K562 (cell line): ENCODE measurements around the gene POLR2H. TPM values are rescaled to one million over a fixed set of nuclear protein-coding genes. Genes with fewer than 3 reads are reported as not detected.
A peak's percentile ranks its signal among the peaks of the same experiment; 100 is the strongest.

Experiments
- ARID1B ChIP-seq: fragments of 450-650 bp; IDR thresholded peaks from 2 replicates; pipeline ENCODE4 v1.6.1; 2016; ENCODE audit warnings: antibody characterized with exemption, mild to moderate bottlenecking, inconsistent platforms
- CHD4 ChIP-seq: fragments of 200-600 bp; sonication (generic); IDR thresholded peaks from 3 replicates; pipeline ENCODE4 v1.6.1; 2012; ENCODE audit warnings: low read depth, mild to moderate bottlenecking, mixed read lengths, low read length, inconsistent platforms; ENCODE audit not compliant: insufficient read depth, insufficient replicate concordance, poor library complexity, severe bottlenecking
- ELF4 ChIP-seq: fragments of 450-650 bp; formaldehyde crosslinking; IDR thresholded peaks from 2 replicates; pipeline ENCODE4 v1.4.0; 2022; ENCODE audit warnings: missing genetic modification characterization
- EP300 ChIP-seq: IDR thresholded peaks from 2 replicates; pipeline ENCODE4 v1.6.1; 2012; ENCODE audit warnings: low read length, improper control_type of control experiment
- IRF2 ChIP-seq: sonication (generic); formaldehyde crosslinking; IDR thresholded peaks from 2 replicates; pipeline ENCODE4 v1.8.1; 2022; ENCODE audit warnings: mild to moderate bottlenecking, missing genetic modification reagents
- KLF16 ChIP-seq: IDR thresholded peaks from 2 replicates; pipeline ENCODE4 v1.6.1; 2016; ENCODE audit warnings: antibody characterized with exemption
- MAFF ChIP-seq: IDR thresholded peaks from 2 replicates; pipeline ENCODE4 v1.6.1; 2012; ENCODE audit warnings: low read length, improper control_type of control experiment
- MYBL2 ChIP-seq, 2 experiments: fragments of 450-650 bp in 1 of 2; sonication (generic) in 1 of 2; formaldehyde crosslinking in 1 of 2; IDR thresholded peaks; 2 replicates each; pipeline versions ENCODE4 v1.6.1 to v1.8.1; 2017 to 2022; ENCODE audit warnings: borderline replicate concordance in 1 of 2, inconsistent platforms in 1 of 2, low read depth in 1 of 2, mild to moderate bottlenecking in 1 of 2, missing genetic modification reagents in 1 of 2, moderate library complexity in 1 of 2
- NR1H2 ChIP-seq: sonication (generic); formaldehyde crosslinking; IDR thresholded peaks from 2 replicates; pipeline ENCODE4 v1.4.0; 2020; ENCODE audit warnings: mild to moderate bottlenecking, missing genetic modification reagents
- PTRF ChIP-seq: fragments of 450-650 bp; IDR thresholded peaks from 2 replicates; pipeline ENCODE4 v1.6.1; 2016; ENCODE audit warnings: mild to moderate bottlenecking, missing genetic modification characterization, missing compliant biosample characterization
- PTTG1 ChIP-seq: fragments of 450-650 bp; IDR thresholded peaks from 2 replicates; pipeline ENCODE4 v1.6.1; 2016; ENCODE audit warnings: low read depth, mild to moderate bottlenecking, missing genetic modification characterization, missing compliant biosample characterization
- RB1 ChIP-seq: fragments of 450-650 bp; IDR thresholded peaks from 2 replicates; pipeline ENCODE4 v1.6.1; 2017; ENCODE audit warnings: low read depth, mild to moderate bottlenecking
- RBM15 ChIP-seq: fragments of 200-400 bp; formaldehyde crosslinking; IDR thresholded peaks from 2 replicates; pipeline ENCODE4 v1.6.1; 2018; ENCODE audit warnings: mild to moderate bottlenecking, low read length, moderate library complexity; ENCODE audit not compliant: insufficient read depth
- ZFP36 ChIP-seq: fragments of 150-350 bp; IDR thresholded peaks from 2 replicates; pipeline ENCODE4 v1.6.1; 2018; ENCODE audit warnings: low read length, low read depth; ENCODE audit not compliant: partially characterized antibody
- ZFPM2 ChIP-seq: fragments of 250-450 bp; sonication (Bioruptor Pico); IDR thresholded peaks from 2 replicates; pipeline ENCODE4 v1.5.1; 2022; ENCODE audit warnings: mild to moderate bottlenecking
- ZNF174 ChIP-seq: fragments of 250-450 bp; sonication (Bioruptor Pico); IDR thresholded peaks from 2 replicates; pipeline ENCODE4 v1.4.0; 2020; ENCODE audit warnings: mild to moderate bottlenecking
- ZNF212 ChIP-seq: fragments of 450-650 bp; formaldehyde crosslinking; IDR thresholded peaks from 2 replicates; pipeline ENCODE4 v1.4.0; 2020; ENCODE audit warnings: mild to moderate bottlenecking
- ZNF224 ChIP-seq: sonication (generic); formaldehyde crosslinking; IDR thresholded peaks from 2 replicates; pipeline ENCODE4 v1.8.0; 2022; ENCODE audit warnings: mild to moderate bottlenecking, missing genetic modification reagents
- ZNF316 ChIP-seq: fragments of 450-650 bp; IDR thresholded peaks from 2 replicates; pipeline ENCODE4 v1.6.1; 2016
- ZNF583 ChIP-seq: fragments of 250-450 bp; sonication (Bioruptor Pico); IDR thresholded peaks from 2 replicates; pipeline ENCODE4 v1.4.0; 2020
- ZNF695 ChIP-seq: fragments of 450-650 bp; formaldehyde crosslinking; IDR thresholded peaks from 2 replicates; pipeline ENCODE4 v1.4.0; 2020; ENCODE audit warnings: mild to moderate bottlenecking, moderate library complexity
- polyA plus RNA-seq, 8 experiments: library from polyadenylated mRNA; depleted of rRNA in 4 of 8; stranded (reverse) in 5 of 8; unstranded in 3 of 8; fragments of >200 nt; fragmentation: Nextera tagmentation in 2 of 8; fragmentation: Illumina TruSeq in 1 of 8; extraction: Ambion mirVana in 2 of 8; extraction: Trizol in 1 of 8; gene quantifications; 2 replicates each; pipeline versions ENCODE4 v1.2.1 to v1.2.3, GENCODE V29; 2011 to 2014; ENCODE audit warnings: inconsistent platforms in 1 of 8, missing spikeins in 1 of 8
- total RNA-seq, 7 experiments: library from RNA; depleted of rRNA in 6 of 7; stranded (reverse); fragments of >200 nt in 6 of 7; fragmentation: Illumina TruSeq in 2 of 7; extraction: Trizol in 2 of 7; gene quantifications; 2 replicates each; pipeline versions ENCODE4 v1.2.1 to v1.2.3, GENCODE V29; 2011 to 2021; ENCODE audit warnings: low replicate concordance in 1 of 7
- TF ChIP-seq, protein P1 (sequence below), 2 experiments: fragments of 200-800 bp in 1 of 2; sonication (Bioruptor generic) in 1 of 2; sonication (generic) in 1 of 2; formaldehyde crosslinking in 1 of 2; IDR thresholded peaks in 1 of 2; conservative IDR thresholded peaks in 1 of 2; 2 replicates each; pipeline versions ENCODE4 v1.5.0 to v1.6.1; 2016 to 2020; ENCODE audit warnings: missing compliant biosample characterization in 1 of 2, missing genetic modification characterization in 1 of 2, missing genetic modification reagents in 1 of 2
- TF ChIP-seq, protein P2 (sequence below): fragments of 200-800 bp; sonication (Bioruptor generic); IDR thresholded peaks from 2 replicates; pipeline ENCODE4 v1.6.1; 2016; ENCODE audit warnings: missing genetic modification characterization, missing compliant biosample characterization

POLR2H gene
- total and polyA plus RNA-seq, 9 of the 15 experiments (the other 6 are each of a cell fraction or from before 2014, with no cell fraction given) = 128 to 512 (median 220) TPM

DNA sequence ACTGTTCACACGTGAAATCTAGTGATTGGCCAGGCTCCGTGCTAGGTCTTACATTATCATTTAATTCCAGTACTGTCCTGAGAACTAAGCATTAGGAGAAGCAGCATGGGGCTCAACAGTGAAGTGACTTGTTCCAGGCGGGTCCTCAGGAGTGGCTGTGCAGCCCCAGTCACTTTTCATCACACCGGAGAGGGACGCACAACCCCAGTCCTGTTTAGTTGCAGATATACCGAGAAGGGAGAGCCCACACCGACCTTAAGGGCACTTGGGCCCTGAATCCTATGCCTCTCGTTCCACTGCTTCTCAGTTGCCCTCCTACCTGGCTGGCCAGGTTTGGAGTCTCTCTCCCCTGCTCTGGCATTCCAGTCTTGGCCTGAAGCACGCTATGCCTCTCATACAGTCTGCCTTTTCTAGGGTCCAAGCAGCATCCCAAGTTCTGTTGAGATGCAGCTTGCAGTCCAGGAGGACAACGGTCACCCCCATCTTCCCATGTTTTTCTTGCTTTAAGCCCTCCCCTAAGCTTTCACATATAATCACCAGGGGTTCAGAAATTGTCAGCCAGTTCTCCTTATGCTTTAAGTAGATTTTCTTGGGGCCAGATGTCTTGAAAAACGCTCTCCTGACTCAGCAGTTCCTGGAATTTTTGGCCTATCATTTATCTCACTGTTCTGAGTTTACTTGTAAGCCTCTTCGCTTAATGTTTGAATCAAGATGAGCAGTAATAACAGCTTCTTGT lies 14.0 kb upstream of the POLR2H start (continued):
- TF ChIP-seq MAFF (peak; percentile 99), ZNF316 (peak; percentile 100), PTTG1 (tag) (no peak), KLF16 (no peak), ZNF583 (CRISPR knock-in tag) (no peak), RB1 (no peak), ZNF174 (no peak), ZNF224 (CRISPR knock-in tag) (no peak), EP300 (peak; percentile 64; the same call in 1 of the 2 replicates), ZNF695 (CRISPR knock-in tag) (no peak), CHD4 (no peak), IRF2 (CRISPR knock-in tag) (no peak), RBM15 (no peak), PTRF (tag) (no peak), NR1H2 (no peak), ARID1B (peak; percentile 83), ZFPM2 (CRISPR knock-in tag) (no peak), ZNF212 (CRISPR knock-in tag) (no peak), MYBL2 (IDR thresholded peaks at IDR 0.05; ENCODE audit: low read depth) (no peak), MYBL2 (CRISPR knock-in tag; IDR thresholded peaks at IDR 0.05; ENCODE audit: borderline replicate concordance) (no peak), ZFP36 (no peak), ELF4 (CRISPR knock-in tag) (no peak)
- TF ChIP-seq, protein P1, sequence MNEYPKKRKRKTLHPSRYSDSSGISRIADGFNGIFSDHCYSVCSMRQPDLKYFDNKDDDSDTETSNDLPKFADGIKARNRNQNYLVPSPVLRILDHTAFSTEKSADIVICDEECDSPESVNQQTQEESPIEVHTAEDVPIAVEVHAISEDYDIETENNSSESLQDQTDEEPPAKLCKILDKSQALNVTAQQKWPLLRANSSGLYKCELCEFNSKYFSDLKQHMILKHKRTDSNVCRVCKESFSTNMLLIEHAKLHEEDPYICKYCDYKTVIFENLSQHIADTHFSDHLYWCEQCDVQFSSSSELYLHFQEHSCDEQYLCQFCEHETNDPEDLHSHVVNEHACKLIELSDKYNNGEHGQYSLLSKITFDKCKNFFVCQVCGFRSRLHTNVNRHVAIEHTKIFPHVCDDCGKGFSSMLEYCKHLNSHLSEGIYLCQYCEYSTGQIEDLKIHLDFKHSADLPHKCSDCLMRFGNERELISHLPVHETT (CRISPR knock-in tag; conservative IDR thresholded peaks at IDR 0.05 in 1 of 2, IDR thresholded peaks at IDR 0.05 in 1 of 2) = 0 out of 4 replicates have a peak, but pooled peaks of 1 of the 2 experiments have one; percentile 38
- TF ChIP-seq, protein P2, sequence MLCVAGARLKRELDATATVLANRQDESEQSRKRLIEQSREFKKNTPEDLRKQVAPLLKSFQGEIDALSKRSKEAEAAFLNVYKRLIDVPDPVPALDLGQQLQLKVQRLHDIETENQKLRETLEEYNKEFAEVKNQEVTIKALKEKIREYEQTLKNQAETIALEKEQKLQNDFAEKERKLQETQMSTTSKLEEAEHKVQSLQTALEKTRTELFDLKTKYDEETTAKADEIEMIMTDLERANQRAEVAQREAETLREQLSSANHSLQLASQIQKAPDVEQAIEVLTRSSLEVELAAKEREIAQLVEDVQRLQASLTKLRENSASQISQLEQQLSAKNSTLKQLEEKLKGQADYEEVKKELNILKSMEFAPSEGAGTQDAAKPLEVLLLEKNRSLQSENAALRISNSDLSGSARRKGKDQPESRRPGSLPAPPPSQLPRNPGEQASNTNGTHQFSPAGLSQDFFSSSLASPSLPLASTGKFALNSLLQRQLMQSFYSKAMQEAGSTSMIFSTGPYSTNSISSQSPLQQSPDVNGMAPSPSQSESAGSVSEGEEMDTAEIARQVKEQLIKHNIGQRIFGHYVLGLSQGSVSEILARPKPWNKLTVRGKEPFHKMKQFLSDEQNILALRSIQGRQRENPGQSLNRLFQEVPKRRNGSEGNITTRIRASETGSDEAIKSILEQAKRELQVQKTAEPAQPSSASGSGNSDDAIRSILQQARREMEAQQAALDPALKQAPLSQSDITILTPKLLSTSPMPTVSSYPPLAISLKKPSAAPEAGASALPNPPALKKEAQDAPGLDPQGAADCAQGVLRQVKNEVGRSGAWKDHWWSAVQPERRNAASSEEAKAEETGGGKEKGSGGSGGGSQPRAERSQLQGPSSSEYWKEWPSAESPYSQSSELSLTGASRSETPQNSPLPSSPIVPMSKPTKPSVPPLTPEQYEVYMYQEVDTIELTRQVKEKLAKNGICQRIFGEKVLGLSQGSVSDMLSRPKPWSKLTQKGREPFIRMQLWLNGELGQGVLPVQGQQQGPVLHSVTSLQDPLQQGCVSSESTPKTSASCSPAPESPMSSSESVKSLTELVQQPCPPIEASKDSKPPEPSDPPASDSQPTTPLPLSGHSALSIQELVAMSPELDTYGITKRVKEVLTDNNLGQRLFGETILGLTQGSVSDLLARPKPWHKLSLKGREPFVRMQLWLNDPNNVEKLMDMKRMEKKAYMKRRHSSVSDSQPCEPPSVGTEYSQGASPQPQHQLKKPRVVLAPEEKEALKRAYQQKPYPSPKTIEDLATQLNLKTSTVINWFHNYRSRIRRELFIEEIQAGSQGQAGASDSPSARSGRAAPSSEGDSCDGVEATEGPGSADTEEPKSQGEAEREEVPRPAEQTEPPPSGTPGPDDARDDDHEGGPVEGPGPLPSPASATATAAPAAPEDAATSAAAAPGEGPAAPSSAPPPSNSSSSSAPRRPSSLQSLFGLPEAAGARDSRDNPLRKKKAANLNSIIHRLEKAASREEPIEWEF (CRISPR knock-in tag) = no peak
